HG02884 (cell line): ENCODE results near the gene DERL3.
"Not testable (repeated sequence)": the region's sequence is repeated elsewhere in the genome, so short reads cannot be mapped to it uniquely, and the experiment has no call there.

Experiments
- ATAC-seq: cut with Tn5 transposase; IDR thresholded peaks from one replicate; pipeline ENCODE4 v1.9.1; 2021; ENCODE audit warnings: mild to moderate bottlenecking, moderate library complexity; ENCODE audit not compliant: unreplicated experiment

The DERL3 gene

GRCh38 chr22:23838681-23839468, at the start of gene DERL3:
DERL3 (minus strand) TSS chr22:23839006; CDS start chr22:23838987, 19 bp downstream.
- peak; percentile 82 for ATAC-seq

GRCh38 chr22:23884140-23884539, 45.3 kb upstream of the DERL3 start:
- no peak for ATAC-seq

GRCh38 chr22:23883658-23884057, 44.9 kb upstream of the DERL3 start:
- no peak for ATAC-seq

GRCh38 chr22:23882370-23882769, 43.6 kb upstream of the DERL3 start:
- no peak for ATAC-seq

GRCh38 chr22:23878219-23878618, 39.4 kb upstream of the DERL3 start:
- ATAC-seq: no peak

- ATAC-seq: no peak
These were observed 38.8 kb upstream of the DERL3 start for GRCh38 chr22:23877566-23877965.

GRCh38 chr22:23875801-23876200, 37.0 kb upstream of the DERL3 start:
- no peak for ATAC-seq

GRCh38 chr22:23874871-23875270, 36.1 kb upstream of the DERL3 start:
- no peak for ATAC-seq

GRCh38 chr22:23868580-23868979, 29.8 kb upstream of the DERL3 start:
- ATAC-seq: no peak

- ATAC-seq: not testable (repeated sequence)
These were observed 25.8 kb upstream of the DERL3 start for GRCh38 chr22:23864499-23865154.

- ATAC-seq: no peak
These were observed 23.3 kb upstream of the DERL3 start for GRCh38 chr22:23862103-23862502.

- not testable (repeated sequence) for ATAC-seq
These were observed 21.4 kb upstream of the DERL3 start for GRCh38 chr22:23860187-23860586.

GRCh38 chr22:23859201-23859600, 20.4 kb upstream of the DERL3 start:
- no peak for ATAC-seq

- ATAC-seq: no peak
These were observed 19.6 kb upstream of the DERL3 start for GRCh38 chr22:23858484-23858815.

- peak; percentile 89 for ATAC-seq
These were observed 19.0 kb upstream of the DERL3 start, which contains the start of gene SLC2A11 for GRCh38 chr22:23857606-23858483. SLC2A11 (plus strand) TSS chr22:23857875; CDS start chr22:23858000, 125 bp downstream.

- ATAC-seq: peak; percentile 30
These were observed 18.2 kb upstream of the DERL3 start for GRCh38 chr22:23856721-23857605.

- ATAC-seq: no peak
These were observed 11.4 kb upstream of the DERL3 start for GRCh38 chr22:23850136-23850611.

GRCh38 chr22:23849009-23850006, 10.5 kb upstream of the DERL3 start:
- ATAC-seq: no peak
